COLO829 (cell line): ENCODE results near the gene ERC2.
"Not testable (repeated sequence)": the region's sequence is repeated elsewhere in the genome, so short reads cannot be mapped to it uniquely, and the experiment has no call there.

Experiments
- DNase-seq: peaks from one replicate; pipeline ENCODE4 v3.0.0; 2012; ENCODE audit warnings: low spot score

The ERC2 gene

DNA sequence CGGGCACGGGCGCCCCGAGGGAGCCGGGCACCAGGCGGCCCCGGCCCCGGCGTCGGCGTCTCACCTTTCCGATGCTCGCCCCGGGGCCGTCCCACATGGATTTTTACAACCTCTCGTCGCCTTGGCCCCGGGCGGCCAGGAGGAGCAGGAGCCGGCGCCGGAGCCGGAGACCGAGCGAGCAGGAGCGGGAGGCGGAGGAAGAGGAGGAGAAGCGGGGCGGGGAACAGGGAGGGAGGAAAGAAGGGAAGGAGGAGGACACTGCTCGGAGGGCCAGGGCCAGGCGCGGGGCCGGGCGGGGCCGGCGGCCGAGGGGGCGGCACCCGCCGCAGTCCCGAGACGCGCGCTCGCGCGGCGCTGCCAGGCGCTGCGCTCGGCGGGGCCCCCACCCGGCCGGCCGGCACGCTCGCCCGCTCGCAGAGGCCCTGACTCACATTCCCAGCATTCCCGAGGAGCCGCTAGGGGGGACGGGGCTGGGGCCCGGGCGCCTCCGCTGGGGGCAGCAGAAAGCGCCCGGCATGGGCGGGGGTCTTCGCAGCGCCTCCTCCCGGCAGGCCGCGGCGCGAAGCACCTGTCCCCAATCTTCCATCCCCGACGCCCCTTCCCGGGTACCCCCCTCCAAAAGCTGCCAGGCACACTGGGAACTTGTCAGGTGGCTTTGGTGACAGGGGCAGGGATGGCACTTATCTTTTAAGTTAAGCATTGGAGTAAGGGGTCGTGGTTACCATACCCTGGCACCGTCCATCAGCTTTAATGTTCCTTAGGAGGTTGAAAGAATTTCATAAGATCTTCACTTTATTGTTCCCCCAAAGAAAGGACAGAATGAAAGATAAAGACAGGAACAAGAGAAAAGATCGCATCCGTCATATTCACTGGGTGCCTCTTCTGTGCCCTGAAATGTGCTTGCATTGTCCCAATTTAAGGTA lies at the start of gene ERC2:
TSS of gene ERC2 (minus strand) at position 284 of the 923 bp plus-strand sequence.
- no peak for DNase-seq

- DNase-seq = no peak
These were observed 34.5 kb upstream of the ERC2 start for GRCh38 chr3:56502738-56503137.

DNA sequence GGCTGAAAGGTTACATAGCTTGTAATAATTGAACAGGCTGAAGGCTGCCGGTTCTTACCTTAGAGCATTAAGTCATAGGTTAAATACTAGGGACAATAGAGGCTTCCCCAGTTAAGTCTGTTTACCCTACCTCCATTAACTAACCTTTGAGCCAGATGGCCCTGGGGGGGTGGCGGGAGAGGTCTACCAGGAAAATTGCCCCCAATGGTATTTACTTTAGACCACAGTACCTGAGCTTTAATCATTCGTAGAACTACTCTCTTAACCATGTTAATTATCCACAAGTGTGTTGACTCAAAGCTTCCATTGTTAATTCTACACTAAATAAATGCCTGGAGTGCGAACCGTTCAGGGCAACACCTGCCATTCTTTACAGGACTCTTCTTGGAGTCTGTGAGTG lies 28.1 kb upstream of the ERC2 start:
- DNase-seq = not testable (repeated sequence)

DNA sequence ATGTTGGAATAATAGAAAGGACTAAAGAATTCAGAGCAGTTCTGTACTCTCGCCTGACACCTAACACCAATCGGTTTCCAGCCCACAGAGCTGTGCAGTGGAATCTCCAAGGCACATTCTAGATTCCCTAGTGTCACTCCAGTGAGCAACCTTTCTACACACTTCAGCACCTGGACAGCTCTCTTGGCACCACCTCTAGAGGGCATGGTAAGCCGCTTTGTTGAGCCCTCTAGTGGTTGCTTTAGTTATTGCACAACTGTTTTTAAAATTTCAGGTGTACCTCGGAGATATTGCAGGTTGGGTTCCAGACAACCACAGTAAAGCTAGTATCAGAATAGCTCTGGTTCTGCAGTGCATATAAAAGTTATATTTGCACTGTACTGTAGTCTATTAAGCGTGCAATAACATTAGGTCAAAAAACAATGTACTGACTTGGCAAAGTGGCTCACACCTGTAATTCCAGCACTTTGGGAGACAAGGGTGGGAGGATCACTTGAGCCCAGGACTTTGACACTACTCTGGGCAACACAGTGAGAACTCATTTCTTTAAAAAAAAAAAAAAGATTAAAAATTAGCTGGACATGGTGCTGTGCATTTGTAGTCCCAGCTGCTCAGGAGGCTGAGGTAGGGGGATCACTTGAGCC lies 26.5 kb upstream of the ERC2 start:
- DNase-seq = peak; percentile 95

GRCh38 chr3:56491566-56491965 lies 23.3 kb upstream of the ERC2 start:
- no peak for DNase-seq

- DNase-seq = no peak
These were observed 20.7 kb upstream of the ERC2 start for GRCh38 chr3:56488812-56489600.

DNA sequence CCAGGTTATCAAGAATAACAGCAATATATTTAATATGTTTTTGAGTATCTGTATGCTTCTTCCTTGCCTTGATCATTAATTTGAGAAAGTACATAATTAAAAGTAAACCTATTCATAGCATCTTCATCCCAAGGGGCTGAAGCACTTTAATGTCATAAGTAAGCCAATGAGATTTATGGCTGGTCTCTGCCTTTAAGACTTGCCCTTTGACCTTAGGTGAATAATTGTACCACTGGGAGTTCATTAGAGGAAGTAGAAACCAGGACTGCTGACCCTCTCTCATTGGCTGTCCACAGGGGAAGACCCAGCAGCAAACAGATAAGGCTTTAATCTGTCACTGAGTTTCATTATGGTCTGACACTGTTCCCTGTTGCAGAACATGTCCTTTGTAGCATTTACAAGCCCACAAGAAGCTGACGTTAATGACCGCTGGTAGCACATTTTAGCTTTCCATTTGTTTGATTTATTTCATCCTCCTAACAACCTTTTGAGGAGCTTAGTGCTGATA lies 16.3 kb upstream of the ERC2 start:
- no peak for DNase-seq

GRCh38 chr3:56484122-56484521 lies 15.9 kb upstream of the ERC2 start:
- no peak for DNase-seq

GRCh38 chr3:56477646-56478045 lies 9.4 kb upstream of the ERC2 start:
- no peak for DNase-seq

- DNase-seq = no peak
These were observed 8.5 kb upstream of the ERC2 start for GRCh38 chr3:56476771-56477170.

- no peak for DNase-seq
These were observed 3.5 kb upstream of the ERC2 start for GRCh38 chr3:56471771-56472170.

- DNase-seq = no peak
These were observed 874 bp upstream of the ERC2 start for GRCh38 chr3:56469141-56469540.

DNA sequence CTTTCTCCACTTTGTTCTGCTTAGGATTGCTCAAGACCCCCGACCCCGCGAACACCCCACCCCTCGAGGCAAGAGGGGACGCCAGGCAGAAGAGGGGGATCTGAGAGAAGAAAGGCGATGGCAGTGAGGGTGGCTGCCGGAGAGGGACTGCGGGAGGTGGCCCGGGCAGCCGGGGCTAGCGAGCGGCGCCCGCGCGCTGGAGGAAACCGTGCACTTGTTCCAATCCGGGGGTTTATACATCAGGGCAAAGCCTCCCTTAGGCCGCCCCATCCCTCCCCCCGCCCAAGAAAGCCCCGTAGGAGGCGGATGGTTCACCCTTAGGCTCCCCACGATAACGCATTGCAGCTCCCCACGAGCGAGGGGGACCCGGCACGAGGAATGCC lies 475 bp downstream of the ERC2 start:
- DNase-seq = no peak

DNA sequence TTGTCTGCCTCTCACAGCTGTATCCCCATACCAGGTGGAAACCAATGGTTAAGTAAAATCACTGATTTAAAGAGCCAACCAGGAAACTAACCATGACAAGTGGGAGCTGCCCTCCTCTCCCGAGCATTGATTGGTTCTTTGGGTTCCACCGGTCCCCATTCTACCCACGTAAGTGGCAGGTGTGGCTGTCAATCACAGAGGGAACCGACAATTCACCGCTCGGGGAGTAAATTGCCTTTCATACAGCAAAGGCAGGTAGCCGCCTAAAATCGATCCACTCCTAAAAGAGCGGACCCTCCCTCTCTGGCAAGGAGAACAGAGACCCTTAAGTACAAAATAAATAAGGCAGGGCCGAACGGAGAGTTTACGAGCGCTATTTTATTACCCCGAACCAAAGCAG lies 1.2 kb downstream of the ERC2 start:
- peak; percentile 26 for DNase-seq

- DNase-seq = no peak
These were observed 8.5 kb downstream of the ERC2 start for GRCh38 chr3:56459719-56460118.

DNA sequence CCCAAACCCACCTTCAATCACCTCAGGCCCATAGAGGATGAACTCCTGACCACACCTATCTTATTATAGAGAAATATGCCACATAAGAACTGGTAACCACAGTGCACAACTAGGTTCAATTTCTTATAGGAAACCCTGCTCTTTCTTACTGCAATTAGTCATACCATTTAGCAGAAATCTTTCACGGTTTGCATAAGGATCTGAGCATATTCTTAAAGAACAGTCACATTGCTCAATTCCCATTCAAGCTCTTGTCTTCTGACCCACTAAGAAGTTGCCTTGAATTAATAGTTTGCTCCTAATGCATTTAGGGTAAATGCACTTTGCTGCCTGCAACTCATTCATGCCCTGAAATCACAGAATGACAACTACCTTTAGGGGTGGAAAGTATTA lies 9.2 kb downstream of the ERC2 start:
- DNase-seq = no peak

- DNase-seq = no peak
These were observed 9.7 kb downstream of the ERC2 start for GRCh38 chr3:56458496-56459103.

DNA sequence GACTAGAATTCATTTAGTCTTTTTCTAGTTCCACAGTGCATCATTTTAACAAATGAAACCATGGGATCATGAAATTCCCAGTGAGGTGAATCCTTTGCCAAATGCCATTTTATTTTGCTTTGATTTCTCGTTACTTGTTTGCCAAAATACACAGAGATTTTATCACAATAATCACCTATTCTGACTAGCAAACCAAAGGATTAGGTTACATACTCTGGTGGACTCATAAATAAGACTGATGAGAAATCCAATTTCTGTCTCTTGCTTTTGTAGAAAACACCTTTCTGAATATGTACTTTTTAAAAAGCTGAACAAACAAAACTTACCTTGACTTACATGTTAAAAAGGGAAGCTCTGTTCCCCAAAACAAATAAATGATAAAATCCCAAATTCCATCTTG lies 12.2 kb downstream of the ERC2 start:
- DNase-seq = no peak

DNA sequence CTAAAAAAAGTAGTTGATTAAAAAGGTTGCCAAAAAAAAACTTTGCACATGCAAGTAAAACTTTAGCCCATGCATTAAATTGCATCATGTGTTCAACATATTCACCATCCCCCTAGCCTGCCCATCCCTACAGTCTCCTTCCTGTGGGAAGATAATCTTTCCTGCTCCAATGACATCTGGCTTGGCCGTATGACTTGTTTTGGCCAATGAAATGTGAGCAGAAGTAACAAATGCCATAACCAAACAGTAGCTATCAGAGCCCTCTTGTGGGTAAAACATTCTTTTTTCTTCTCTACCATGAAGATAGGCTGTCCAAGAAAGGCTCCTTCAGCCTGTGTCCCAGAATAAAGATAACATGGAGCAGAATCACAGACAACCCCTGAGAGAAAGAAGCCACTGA lies 15.3 kb downstream of the ERC2 start:
- DNase-seq = no peak

- no peak for DNase-seq
These were observed 16.2 kb downstream of the ERC2 start for GRCh38 chr3:56452085-56452484.

DNA sequence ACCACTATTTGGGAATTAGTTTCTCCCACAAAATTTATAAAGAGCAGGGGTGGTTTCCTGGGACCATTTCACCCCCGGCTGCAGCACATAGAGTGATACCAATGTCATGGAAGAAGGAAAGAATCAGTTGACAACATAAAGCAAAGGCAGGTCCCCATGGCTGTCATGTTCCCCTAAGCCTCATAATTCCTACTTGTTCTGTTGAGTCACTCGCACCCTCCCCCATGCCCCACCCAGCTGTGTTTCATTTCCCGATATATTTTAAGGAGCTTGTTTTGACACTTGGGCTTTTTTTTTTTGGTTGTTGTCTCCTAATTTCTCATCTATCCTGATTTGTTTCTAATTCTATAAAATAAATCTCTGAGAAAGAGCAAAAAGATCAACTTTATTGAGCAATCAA lies 24.9 kb downstream of the ERC2 start:
- DNase-seq = no peak

DNA sequence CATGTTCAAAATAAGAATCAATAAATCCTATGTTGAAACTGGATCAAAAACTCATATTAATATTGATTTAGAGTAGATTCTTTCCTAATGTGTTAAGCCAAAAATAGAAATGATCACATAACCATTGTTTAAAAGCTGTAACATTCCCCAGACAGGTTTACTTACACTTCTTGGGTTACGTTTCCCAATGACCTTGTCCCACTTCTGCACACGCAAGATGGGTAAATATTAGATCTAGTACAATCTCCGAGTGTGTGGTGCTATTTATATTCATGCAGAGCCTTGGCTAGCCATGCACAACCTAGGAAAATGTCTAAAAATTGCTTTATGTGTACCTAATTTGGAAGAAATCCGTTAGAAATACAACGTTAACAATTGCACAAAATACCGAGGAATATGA lies 39.6 kb downstream of the ERC2 start:
- DNase-seq = no peak
